NCI-H2196 (cell line): Measurements from ENCODE around the gene NDFIP1.
"Not testable (repeated sequence)": the region's sequence is repeated elsewhere in the genome, so short reads cannot be mapped to it uniquely, and the experiment has no call there.

ENCODE experiments used
- DNase-seq: peaks from one replicate; lab custom pipeline; 2025; ENCODE audit not compliant: unreplicated experiment; lab: John Stamatoyannopoulos, UW

NDFIP1 gene

GRCh38 chr5:142151436-142152383, 43.1 kb downstream of the NDFIP1 start:
- peak; percentile 52 for DNase-seq

GRCh38 chr5:142152384-142152732, 43.8 kb downstream of the NDFIP1 start:
- DNase-seq: peak; percentile 22

DNA sequence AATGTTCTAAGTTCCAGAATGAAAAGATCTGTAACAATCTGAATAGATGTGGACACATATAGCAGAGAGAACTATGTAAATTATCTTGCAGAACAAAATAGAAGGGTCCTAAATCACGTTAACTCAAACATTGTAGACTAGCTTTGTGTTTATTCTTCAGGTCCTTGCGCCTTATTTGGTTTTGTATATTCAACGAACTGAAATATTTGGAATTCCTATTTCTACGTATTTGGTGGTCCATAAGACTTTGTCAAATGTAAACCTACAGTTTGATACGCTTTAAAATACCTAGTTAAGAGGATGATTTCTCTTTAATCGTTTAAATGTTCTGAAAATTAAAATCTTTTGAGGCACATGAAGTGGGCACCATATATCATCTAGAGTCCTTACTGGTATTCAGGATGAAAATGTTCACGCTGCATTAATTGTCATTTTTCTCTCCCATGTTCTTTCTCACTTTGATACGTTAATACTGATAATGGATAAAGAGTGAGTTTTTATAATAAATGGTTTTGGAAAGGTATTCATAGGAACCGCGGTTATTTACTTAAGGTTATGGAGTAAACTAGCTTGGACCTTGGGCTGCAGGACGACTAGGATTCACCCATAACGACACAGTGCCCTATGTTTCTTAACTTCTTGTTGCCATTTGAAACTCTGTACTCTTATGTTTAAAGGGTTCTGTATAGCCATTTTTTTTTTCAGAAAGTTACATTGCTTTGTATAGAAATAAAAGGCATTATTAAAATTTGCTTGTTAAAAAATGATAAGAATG, 45.3 kb downstream of the NDFIP1 start:
- no peak for DNase-seq

- not testable (repeated sequence) for DNase-seq
Measured at GRCh38 chr5:142154449-142154841, 45.9 kb downstream of the NDFIP1 start.

DNA sequence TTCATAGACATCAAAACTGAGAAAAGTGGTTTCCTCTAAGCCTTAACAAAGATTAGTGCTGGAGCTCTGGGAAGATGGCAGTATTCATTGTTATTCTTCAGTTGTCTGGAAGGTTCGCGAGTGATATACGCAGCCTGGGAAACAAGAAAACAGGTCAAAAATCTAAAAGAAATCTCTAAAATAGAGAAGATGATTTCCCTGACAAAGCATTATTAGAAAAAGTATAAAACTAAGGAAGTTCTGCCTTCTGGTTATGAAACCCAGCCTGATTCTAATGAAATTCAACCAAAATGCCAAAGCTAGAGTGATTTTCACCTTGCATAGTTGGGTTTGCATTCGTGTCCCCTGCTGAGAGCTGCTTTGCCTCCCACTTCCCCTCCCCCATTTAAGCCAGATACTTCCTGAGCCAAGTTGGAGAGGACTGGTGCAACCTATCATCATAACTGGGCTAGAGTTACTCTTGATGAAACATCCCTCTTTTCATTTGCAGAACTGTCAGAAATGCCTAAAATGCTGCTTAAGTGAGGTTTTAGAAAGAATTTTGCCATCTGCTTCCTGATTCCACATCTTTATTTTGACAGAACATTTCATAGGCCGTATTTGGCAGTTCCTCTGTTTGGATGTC, 48.4 kb downstream of the NDFIP1 start:
- DNase-seq: no peak

GRCh38 chr5:142159354-142159753, 50.8 kb downstream of the NDFIP1 start:
- no peak for DNase-seq

DNA sequence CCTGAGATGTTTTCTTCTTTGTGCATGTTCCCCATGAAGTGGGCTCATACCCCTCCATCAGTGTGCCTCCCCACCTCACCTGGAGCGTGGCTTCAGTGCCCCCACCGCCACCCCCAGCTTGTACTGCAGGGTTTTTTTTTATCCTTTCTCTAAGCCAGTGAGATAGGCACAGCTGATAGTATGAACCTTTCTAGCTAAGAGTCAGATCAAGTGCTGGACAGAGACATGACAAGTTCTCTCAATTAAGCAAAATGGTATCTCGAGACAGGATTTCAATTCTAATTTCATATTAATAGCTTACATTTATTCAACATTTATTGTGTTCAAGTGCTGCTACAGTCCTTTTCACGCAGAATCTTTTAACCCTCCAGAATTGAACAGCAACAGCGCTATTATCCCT, 55.7 kb downstream of the NDFIP1 start:
- DNase-seq: no peak

DNA sequence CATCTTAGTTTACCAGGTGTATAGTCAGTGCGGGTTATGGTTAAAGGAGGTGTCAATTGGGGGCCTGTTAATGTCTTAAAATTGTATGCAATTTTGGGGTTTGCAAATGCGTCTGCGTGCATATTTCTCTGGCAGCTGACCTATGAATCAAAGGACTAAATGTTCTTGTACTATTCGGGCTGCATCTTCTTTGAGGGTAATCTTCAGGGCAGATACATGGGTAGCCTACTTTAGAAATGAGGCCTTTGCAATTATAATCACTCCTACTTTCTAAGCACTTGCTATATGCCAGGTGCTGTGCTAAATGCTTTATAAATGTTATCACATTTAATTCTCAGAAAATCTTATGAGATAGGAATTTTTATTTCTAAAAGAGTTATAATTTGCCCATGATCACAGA, 58.2 kb downstream of the NDFIP1 start:
- DNase-seq: no peak

GRCh38 chr5:142167458-142167857, 58.9 kb downstream of the NDFIP1 start:
- no peak for DNase-seq

GRCh38 chr5:142168365-142168764, 59.8 kb downstream of the NDFIP1 start:
- DNase-seq: no peak

- DNase-seq: no peak
Measured at GRCh38 chr5:142170254-142170953, 61.8 kb downstream of the NDFIP1 start.

DNA sequence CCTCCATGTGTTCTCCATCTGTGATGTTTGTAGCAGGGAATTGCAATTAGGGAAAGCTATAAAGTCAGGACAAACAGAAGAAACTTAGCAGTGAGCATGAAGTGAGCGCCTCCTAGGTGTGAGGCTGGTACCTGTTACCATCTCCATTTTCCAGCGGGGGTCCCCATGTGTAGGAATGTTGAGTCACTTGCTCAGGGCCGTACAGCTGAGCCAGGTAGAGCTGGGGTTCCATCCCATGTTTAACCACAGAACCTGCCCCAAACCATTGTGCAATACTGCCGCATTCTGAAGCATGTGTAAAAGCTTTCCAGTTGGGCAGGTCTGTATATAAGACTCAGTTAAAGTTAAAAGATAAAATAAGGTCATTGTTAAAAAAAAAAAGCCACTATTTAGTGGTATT, 62.7 kb downstream of the NDFIP1 start:
- no peak for DNase-seq

DNA sequence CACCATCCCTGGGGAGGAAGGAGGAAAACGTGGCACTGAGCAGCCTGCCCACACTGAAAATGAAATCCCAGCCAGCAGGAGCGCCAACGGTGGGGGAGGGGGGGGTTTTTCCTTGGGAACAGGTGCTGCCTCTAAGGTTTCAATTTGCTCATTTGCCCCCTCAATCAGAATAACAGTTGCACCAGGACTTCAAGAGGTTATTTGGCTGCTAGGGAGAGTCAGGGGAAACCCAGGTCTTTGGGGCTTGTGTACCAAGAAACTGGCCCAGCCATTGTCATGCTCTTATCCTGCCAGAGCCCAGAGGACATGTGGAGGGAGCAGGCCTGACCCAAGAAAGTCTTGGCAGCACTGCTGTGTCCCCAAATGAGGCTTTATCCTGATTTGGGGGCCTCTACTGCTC, 66.5 kb downstream of the NDFIP1 start:
- DNase-seq: peak; percentile 53

- DNase-seq: no peak
Measured at GRCh38 chr5:142175461-142176142, 67.0 kb downstream of the NDFIP1 start.

- no peak for DNase-seq
Measured at GRCh38 chr5:142176255-142176654, 67.7 kb downstream of the NDFIP1 start.

DNA sequence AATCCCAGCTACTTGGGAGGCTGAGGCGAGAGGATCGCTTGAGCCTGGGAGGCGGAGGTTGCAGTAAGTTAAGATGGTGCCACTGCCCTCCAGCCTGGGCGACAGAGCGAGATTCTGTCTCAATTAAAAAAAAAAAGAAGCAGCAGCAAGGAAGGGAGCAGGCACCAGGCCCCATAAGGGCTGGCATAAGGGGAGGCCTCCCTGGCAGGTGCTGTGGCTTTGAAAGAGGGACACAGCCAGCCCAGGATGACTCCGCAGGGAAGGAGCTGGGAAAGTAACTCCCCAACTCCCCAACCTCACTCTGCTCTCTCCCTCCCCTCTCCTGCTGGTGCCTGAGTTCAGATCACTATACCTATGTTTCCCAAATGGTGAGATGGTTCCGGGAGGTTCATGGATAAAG, 70.1 kb downstream of the NDFIP1 start:
- DNase-seq: no peak

DNA sequence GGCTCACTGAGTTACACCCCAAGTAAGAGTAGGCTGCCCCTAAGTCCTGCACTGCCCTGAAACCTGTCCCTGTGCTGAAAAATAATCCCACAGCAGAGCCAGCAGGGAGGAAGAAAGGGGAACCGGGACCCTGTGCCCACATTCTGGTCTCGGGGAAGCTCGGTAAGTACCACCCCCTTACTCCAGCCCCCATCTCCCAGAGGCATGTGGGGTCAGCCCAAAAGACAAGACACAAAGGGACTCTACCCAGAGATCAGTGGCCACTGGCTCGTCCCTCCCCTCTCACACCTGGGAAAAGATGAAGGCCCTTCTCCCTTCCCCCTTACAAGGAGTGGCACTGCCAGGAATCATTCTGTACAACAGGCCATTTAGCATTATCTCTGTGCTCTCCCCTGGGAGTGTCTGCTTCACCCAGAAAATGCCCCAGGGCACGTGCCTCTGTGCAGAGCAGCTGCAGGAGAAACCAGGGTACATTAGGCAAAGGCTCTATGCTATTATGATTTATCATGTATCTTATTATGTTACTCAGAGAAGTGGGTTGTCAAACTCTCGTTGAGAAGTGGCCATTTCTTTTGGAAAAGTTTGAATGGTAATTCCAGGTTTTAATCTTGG, 71.3 kb downstream of the NDFIP1 start:
- DNase-seq: no peak

GRCh38 chr5:142181096-142181495, 72.5 kb downstream of the NDFIP1 start:
- no peak for DNase-seq

DNA sequence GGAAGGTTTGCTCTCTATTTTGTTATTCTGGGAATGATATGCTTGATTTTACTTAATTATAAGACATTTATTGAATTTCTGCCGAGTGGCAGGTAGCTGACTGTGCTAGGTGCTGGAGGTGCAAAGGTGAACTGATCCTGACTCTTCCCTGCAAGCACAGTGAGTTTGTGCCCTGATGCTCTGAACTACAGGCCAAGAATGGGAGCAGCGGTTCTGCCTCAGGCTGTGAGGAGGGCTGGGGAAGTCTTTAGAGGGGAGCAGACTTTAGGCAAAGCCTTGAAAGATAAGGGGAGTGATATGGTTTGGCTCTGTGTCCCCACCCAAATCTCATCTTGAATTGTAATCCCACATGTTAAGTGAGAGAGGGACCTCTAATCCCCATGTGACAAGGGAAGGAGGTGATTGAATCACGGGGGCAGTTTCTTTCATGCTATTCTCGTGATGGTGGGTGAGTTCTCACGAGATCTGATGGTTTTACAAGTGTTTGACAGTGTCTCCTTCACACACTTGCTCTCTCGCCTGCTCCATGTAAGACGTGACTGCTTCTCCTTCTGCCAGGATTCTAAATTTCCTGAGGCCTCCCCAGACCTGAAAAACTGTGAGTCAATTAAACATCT, 73.1 kb downstream of the NDFIP1 start:
- no peak for DNase-seq

DNA sequence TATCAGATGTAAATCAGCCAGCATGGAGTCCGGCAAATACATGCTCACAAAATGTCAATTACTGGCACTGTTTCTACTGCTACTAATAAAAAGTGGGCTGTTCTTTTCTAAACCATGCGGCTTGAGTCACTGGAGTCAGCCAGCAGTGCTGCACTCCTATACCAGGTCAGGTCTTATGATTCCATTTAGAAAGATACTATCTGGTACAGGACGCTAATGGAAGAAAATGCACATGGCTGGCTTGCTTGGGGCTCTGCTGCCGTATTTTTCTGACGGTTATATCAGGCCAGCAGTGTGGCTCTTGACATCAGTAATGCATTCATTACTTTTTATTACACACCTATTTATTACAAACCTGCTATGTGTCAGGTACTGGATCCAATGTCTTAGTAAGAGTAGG, 74.3 kb downstream of the NDFIP1 start:
- DNase-seq: no peak
